Islet precursor cell (in vitro differentiated cells): ENCODE data around the gene NVL.
A peak's percentile ranks its signal among the peaks of the same experiment; 100 is the strongest.

ENCODE experiments used
- DNase-seq: peaks from one replicate; pipeline ENCODE4 v3.0.0-alpha.2; 2018

The NVL gene

DNA sequence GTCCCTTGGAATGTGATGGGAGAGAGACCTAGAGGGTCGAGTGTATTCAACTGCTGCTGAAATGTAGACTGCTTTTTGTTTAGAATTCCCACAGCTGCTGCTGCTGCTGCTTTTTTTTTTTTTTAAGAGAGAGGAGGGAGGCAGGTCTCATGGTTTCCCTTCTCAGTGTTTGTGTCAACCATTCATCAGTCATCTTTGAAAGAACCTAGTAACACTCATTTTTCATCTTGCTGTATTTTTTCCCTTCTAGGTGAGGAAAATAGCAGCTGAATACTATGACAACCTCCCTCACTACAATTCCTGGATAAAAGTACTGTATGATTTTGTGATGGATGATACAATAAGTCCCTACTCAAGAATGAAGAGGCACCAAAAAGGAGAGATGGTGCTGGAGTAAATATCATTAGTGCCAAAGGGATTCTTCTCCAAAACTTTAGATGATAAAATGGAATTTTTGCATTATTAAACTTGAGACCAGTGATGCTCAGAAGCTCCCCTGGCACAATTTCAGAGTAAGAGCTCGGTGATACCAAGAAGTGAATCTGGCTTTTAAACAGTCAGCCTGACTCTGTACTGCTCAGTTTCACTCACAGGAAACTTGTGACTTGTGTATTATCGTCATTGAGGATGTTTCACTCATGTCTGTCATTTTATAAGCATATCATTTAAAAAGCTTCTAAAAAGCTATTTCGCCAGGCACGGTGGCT is 137.7 kb downstream of the NVL start:
- no peak for DNase-seq

GRCh38 chr1:224189561-224189960 is 140.4 kb downstream of the NVL start:
- DNase-seq = no peak

DNA sequence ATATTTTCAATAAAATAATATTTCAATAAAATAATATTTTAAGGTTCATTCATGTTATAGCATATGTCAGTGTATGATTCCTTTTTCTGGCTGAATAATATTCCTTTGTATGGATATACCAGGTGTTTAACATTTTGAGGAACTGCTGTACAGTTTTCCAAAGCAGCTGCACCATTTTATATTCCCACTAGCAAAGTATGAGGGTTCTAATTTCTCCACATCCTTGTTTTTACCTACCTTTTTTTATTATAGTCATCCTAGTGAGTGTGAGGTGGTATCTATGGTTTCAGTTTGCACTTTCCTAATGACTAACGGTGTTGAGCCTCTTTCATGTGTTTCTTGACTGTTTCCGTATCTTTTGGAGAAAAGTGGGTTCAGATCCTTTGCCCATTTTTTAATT is 141.7 kb downstream of the NVL start:
- DNase-seq = no peak

DNA sequence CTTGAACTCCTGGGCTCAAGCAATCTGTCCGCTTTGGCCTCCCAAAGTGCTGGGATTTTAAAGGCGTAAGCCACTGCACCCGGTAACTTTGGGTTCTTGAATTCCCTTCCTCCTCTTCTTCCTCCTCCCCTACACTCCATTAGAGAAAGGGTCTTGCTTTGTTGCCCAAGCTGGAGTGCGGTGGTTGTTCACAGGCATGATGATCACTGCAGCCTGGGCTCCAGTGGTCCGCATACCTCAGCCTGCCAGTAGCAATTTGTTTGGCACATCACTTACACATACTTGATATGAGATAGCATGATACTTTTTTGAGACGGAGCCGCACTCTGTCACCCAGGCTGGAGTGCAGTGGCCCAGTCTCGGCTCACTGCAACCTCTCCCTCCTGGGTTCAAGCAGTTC is 144.8 kb downstream of the NVL start:
- no peak for DNase-seq

- DNase-seq = peak; percentile 73
Measured at GRCh38 chr1:224183591-224184312, 146.2 kb downstream of the NVL start.

- peak; percentile 96 for DNase-seq
Measured at GRCh38 chr1:224182866-224183590, 146.9 kb downstream of the NVL start, which contains the start of gene DEGS1. Gene DEGS1 (plus strand): TSS chr1:224183240. CDS start chr1:224183337, 97 bp downstream.

DNA sequence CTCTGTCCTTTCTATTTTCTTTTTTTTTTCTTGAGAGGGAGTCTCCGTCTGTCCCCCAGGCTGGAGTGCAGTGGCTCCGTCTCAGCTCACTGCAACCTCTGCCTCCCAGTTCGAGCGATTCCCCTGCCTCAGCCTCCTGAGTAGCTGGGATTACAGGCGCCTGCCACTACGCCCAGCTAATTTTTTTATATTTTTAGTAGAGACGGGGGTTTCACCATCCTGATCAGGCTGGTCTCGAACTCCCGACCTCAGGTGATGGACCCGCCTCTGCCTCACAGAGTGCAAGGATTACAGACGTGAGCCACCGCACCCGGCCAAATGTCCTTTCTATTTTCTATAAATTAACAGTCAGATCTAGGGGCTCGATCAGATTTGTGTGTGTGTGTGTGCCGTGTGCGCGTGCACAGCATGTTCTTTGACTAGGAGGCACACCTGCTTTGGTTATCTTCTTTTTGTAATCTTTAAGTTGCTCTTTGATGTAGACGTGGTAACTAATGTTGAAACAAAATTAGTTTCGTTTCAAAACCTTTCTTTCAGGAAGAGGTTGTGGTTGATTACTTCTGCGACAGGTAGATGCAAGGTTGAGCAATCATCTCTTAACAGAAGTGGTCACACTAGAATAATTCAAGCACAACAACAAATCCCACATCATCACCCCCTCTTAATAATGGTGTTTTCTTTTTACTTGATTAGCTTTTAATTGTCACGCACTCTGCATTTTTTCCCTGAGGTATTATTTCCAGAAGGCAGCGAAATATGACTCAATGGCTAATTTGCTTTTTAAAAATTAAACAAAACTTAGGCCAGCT is 147.7 kb downstream of the NVL start:
- DNase-seq = no peak

DNA sequence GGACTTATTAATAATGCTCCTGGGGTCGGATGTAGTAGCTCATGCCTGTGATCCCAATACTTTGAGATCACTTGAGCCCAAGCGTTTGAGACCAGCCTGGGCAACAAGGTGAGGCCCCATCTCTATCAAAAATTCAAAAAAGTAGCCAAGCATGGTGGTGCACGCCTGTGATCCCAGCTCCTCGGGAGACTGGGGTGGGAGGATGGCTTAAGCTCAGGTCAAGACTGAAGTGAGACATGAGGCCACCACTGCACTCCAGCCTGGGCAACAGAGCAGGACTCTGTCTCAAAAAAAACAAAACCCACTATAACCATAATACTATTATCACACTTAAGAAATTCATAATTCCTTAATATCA is 148.5 kb downstream of the NVL start:
- DNase-seq = no peak

- no peak for DNase-seq
Measured at GRCh38 chr1:224180783-224181452, 149.1 kb downstream of the NVL start.

GRCh38 chr1:224178894-224179293 is 151.1 kb downstream of the NVL start:
- no peak for DNase-seq

DNA sequence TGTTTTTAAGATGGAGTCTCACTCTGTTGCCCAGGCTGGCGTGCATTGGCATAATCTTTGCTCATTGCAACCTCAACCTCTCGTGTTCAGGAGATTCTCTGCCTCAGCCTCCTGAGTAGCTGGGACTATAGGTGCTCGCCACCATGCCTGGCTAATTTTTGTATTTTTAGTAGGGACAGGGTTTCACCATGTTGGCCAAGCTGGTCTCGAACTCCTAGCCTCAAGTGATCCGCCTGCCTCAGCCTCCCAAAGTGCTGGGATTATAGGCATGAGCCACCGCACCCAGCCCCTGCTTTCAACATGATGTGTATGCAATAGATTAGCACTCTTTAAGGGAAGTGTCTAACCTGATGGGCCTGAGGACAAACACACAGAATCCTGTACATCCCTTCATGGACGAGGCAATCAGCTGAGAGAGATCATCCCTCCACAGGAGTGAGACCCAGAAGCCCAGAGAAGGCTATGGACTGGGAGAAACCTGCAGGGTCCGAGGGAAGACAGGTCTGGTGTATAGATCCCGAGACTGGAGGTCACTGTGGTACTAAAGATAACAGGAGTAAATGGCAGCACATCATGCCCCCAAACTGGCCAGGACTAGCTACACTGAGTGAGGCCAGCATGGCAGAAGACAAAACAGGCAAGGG is 152.5 kb downstream of the NVL start:
- DNase-seq = no peak
